Smooth muscle cell (in vitro differentiated cells): ENCODE measurements around the gene SYTL1. TPM values are rescaled to one million over a fixed set of nuclear protein-coding genes. Genes with fewer than 3 reads are reported as not detected.

Experiments
- DNase-seq: peaks from one replicate; lab custom pipeline; 2025; ENCODE audit not compliant: unreplicated experiment; lab: John Stamatoyannopoulos, UW
- H2AFZ ChIP-seq: fragments of 200-600 bp; sonication (generic); 2 replicates; pipeline ENCODE4 v1.6.0; 2016; ENCODE audit warnings: antibody characterized with exemption, low read depth, mild to moderate bottlenecking
- H3F3A ChIP-seq: fragments of 200-600 bp; sonication (generic); 2 replicates; pipeline ENCODE4 v1.6.0; 2017; ENCODE audit warnings: antibody characterized with exemption, low read depth
- H3K27ac ChIP-seq: fragments of 200-600 bp; sonication (generic); 2 replicates; pipeline ENCODE4 v1.5.1; 2016; ENCODE audit warnings: low read depth, mild to moderate bottlenecking
- H3K27me3 ChIP-seq: fragments of 200-600 bp; sonication (generic); 2 replicates; pipeline ENCODE4 v1.6.1; 2016; ENCODE audit warnings: low read depth, mild to moderate bottlenecking
- H3K36me3 ChIP-seq: fragments of 200-600 bp; sonication (generic); 2 replicates; pipeline ENCODE4 v1.5.1; 2016; ENCODE audit warnings: low read depth
- H3K4me1 ChIP-seq: fragments of 200-600 bp; sonication (generic); 2 replicates; pipeline ENCODE4 v1.5.1; 2016; ENCODE audit warnings: low read depth
- H3K4me2 ChIP-seq: fragments of 200-600 bp; sonication (generic); 2 replicates; pipeline ENCODE4 v1.6.0; 2016; ENCODE audit warnings: mild to moderate bottlenecking
- H3K4me3 ChIP-seq: fragments of 200-600 bp; sonication (generic); 2 replicates; pipeline ENCODE4 v1.5.1; 2016; ENCODE audit warnings: mild to moderate bottlenecking
- H3K79me2 ChIP-seq: fragments of 200-600 bp; sonication (generic); 2 replicates; pipeline ENCODE4 v1.6.0; 2016; ENCODE audit warnings: low read depth, mild to moderate bottlenecking
- H3K9ac ChIP-seq: fragments of 200-600 bp; sonication (generic); 2 replicates; pipeline ENCODE4 v1.6.0; 2016; ENCODE audit warnings: low read depth
- H3K9me3 ChIP-seq: fragments of 200-600 bp; sonication (generic); replicated peaks from 2 replicates; pipeline ENCODE4 v1.5.1; 2016; ENCODE audit warnings: low read depth
- H4K20me1 ChIP-seq: fragments of 200-600 bp; sonication (generic); 2 replicates; pipeline ENCODE4 v1.6.0; 2016; ENCODE audit warnings: low read depth
- WGBS: methylation state at CpG from one replicate; pipeline ENCODE4 v1.1.7; 2016; ENCODE audit warnings: low lambda C conversion rate; 5-methylcytosine and 5-hydroxymethylcytosine counted together
- polyA plus RNA-seq: library from polyadenylated mRNA; unstranded; fragments of >200 nt; fragmentation: Nextera tagmentation; extraction: Ambion mirVana; gene quantifications from 2 replicates; pipeline ENCODE4 v1.2.1, GENCODE V29; 2016
- total RNA-seq: library from RNA; depleted of rRNA; stranded (reverse); fragments of >200 nt; gene quantifications from 2 replicates; pipeline ENCODE4 v1.2.3, GENCODE V29; 2014
- TF ChIP-seq, protein P1 (sequence below): fragments of 200-600 bp; sonication (generic); IDR thresholded peaks from 2 replicates; pipeline ENCODE4 v1.5.1; 2017; ENCODE audit warnings: borderline replicate concordance, mild to moderate bottlenecking, antibody characterized with exemption; ENCODE audit not compliant: insufficient read depth, poor library complexity, severe bottlenecking

The SYTL1 gene
- total and polyA plus RNA-seq, 2 experiments from 2014 or later, result 14.2 to 16.5 TPM

DNA sequence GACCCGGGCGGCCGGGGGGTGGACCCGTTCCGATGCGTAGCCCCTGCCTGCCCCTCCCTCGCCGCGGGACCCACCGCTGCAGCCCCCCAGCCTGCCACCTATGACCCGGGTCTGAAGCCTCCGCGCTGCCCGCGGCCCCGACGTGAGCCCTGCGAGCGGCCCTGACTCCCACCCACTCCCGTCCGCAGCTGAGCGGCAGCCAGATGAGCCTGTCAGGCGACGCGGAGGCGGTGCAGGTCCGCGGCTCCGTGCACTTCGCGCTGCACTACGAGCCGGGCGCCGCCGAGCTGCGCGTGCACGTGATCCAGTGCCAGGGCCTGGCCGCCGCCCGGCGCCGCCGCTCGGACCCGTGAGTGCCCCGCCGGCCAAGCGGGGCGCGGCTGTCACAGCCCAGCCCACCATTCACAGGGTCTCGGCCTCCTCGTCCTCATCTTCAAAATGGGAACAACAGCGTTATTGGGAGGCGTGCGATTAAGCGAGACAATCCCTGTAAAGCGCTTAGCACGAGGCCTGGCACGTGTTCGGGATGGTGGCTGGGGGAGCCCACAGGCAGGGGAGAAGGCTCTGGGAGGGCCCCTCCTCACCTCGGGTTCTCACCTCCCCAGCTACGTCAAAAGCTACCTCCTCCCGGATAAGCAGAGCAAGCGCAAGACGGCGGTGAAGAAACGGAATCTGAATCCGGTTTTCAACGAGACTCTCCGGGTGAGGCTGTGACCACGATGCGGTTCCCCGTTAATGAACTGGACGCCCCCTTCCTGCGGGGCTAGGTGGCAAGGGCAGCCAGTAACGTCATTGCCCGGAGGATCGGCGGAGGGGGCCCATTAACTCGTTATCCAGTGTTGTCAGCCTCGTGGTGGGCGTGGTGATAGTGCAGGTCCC lies 8.2 kb downstream of the SYTL1 start:
- H3K27ac ChIP-seq, result no peak overlapping the region
- TF ChIP-seq, protein P1, sequence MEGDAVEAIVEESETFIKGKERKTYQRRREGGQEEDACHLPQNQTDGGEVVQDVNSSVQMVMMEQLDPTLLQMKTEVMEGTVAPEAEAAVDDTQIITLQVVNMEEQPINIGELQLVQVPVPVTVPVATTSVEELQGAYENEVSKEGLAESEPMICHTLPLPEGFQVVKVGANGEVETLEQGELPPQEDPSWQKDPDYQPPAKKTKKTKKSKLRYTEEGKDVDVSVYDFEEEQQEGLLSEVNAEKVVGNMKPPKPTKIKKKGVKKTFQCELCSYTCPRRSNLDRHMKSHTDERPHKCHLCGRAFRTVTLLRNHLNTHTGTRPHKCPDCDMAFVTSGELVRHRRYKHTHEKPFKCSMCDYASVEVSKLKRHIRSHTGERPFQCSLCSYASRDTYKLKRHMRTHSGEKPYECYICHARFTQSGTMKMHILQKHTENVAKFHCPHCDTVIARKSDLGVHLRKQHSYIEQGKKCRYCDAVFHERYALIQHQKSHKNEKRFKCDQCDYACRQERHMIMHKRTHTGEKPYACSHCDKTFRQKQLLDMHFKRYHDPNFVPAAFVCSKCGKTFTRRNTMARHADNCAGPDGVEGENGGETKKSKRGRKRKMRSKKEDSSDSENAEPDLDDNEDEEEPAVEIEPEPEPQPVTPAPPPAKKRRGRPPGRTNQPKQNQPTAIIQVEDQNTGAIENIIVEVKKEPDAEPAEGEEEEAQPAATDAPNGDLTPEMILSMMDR, result no peak

DNA sequence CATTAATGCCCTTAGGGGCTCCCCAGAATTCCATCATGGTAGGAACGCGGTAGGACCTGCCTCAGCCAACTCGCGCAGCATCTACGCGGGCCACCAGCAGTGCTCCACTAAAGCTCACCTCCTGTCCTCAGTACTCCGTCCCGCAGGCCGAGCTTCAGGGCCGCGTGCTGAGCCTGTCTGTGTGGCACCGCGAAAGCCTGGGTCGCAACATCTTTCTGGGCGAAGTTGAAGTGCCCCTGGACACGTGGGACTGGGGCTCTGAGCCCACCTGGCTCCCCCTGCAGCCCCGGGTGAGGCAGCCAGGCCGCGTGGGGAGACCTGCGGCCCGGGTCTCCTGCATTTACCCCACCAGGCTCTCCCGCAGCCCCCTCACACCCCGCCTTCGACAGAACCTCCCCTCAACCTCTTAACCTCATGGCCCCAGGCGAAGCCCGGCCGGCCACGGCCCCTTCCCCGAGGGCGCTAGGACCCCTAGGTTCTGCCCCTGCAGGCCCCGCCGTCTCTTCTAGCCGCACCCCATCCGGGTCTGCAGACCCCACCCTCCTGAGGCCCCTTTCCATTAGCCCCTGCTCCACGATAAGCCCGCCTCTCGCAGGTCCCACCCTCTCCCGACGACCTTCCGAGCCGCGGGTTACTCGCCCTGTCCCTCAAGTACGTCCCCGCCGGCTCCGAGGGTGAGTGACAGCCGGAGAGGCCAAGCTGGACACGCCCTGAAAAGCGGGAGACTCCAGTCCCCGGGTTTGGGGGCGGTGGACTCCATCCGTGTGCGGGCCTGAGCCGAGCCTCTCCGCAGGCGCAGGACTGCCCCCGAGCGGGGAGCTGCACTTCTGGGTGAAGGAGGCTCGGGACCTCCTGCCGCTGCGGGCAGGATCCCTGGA lies 9.1 kb downstream of the SYTL1 start:
- Histone ChIP-seq H3K9ac (no peak overlapping the region), H3K9me3 (no peaks in the 10 kb centered on the region), H3K27me3 (no peaks in the 10 kb centered on the region), H3F3A (no peaks in the 10 kb centered on the region), H3K27ac (no peak overlapping the region), H4K20me1 (no peaks in the 10 kb centered on the region), H3K4me3 (peak overlapping the region; percentile 39), H3K4me1 (peaks cover 7% of the 10 kb centered on the region), H3K36me3 (no peaks in the 10 kb centered on the region), H2AFZ (no peak overlapping the region), H3K79me2 (no peaks in the 10 kb centered on the region), H3K4me2 (peak overlapping the region; percentile 78)
- DNase-seq, result peak; percentile 17
- WGBS, result 14% methylated on average over 53 of the region's 62 CpGs
- TF ChIP-seq, protein P1, result peak; percentile 9

More for the DNA sequence above, 8.2 kb downstream of the SYTL1 start:
- H2AFZ ChIP-seq, result no peak overlapping the region
- no peaks in the 10 kb centered on the region for H3K36me3 ChIP-seq
- no peaks in the 10 kb centered on the region for H3K79me2 ChIP-seq
- peak; percentile 44 for DNase-seq
- no peaks in the 10 kb centered on the region for H3K9me3 ChIP-seq
- no peaks in the 10 kb centered on the region for H3F3A ChIP-seq
- peaks cover 7% of the 10 kb centered on the region for H3K4me1 ChIP-seq
- no peaks in the 10 kb centered on the region for H4K20me1 ChIP-seq
- peak overlapping the region; percentile 78 for H3K4me2 ChIP-seq
- H3K4me3 ChIP-seq, result peak overlapping the region; percentile 44
- 11% methylated on average over 72 of the region's 84 CpGs for WGBS
- no peaks in the 10 kb centered on the region for H3K27me3 ChIP-seq
- H3K9ac ChIP-seq, result no peak overlapping the region

DNA sequence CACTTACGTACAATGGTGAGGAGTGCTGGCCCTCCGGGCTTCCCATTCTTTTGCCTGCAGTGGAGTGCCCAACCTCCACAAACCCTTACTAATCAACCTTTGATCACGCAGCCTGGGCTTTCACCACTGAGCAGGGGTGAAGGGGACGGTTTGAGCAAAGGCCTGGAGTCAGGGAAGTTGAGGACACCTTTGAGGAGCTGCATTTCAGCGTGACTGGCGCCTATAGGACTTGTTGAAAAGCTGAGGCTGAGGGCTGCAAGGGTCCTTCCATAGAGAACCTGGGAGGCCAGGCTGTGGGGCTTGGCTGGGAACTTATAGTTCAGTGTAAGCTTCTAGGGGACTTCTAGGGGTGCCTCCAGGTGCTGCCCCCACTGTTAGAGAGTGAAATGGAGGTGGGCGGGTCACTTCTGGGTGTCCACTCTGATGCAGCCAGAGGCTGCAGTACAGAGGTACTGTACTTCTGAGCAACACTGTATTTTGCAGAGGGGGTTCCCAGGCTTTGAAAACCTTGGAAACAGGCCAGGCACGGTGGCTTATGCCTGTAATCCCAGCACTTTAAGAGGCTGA lies 9.8 kb downstream of the SYTL1 start:
- Histone ChIP-seq H3K4me1 (peaks cover 7% of the 10 kb centered on the region), H3F3A (no peaks in the 10 kb centered on the region), H3K27ac (no peak overlapping the region), H2AFZ (no peak overlapping the region), H3K9ac (no peak overlapping the region), H3K79me2 (no peaks in the 10 kb centered on the region), H3K36me3 (no peaks in the 10 kb centered on the region), H3K9me3 (no peaks in the 10 kb centered on the region), H3K4me3 (no peak overlapping the region), H3K4me2 (peak overlapping the region; percentile 78), H3K27me3 (no peaks in the 10 kb centered on the region), H4K20me1 (no peaks in the 10 kb centered on the region)
- no peak for DNase-seq
- TF ChIP-seq, protein P1, result no peak
- WGBS, result 43% methylated on average over 8 of the region's 8 CpGs
